ENCODE measurements around the gene RIPK3. TPM values are rescaled to one million over a fixed set of nuclear protein-coding genes. Genes with fewer than 3 reads are reported as not detected.

Gene RIPK3
- polyA plus RNA-seq, 2 of the 4 experiments (the other 2 are of a cell fraction), result not detected

- H3K4me2 ChIP-seq, result no peak overlapping the region
- CTCF ChIA-PET, result interaction anchor here (0.9 to 4.2 kb wide), 7 partner anchors 14 to 86 kb away, joined by 3 to 40 read pairs (median 4); partner anchors contain the start of gene ADCY4
- no peaks in the 10 kb centered on the region for H3K9me3 ChIP-seq
- H3K4me3 ChIP-seq, result no peak overlapping the region
- 43% methylated on average over 4 of the region's 4 CpGs for WGBS (ENCODE audit: missing lambda C conversion rate)
- POLR2A ChIA-PET, result interaction anchor here (1.0 kb wide), 1 partner anchor 80 kb away, joined by 4 read pairs; no protein-coding TSS in a partner anchor
- FAIRE-seq (no peak), ATAC-seq (peak; percentile 55 to 70; a peak in 4 of 6 replicates), DNase-seq (ENCODE audit: low read depth in 1 of 2, low spot score in 1 of 2) (no peak)
- TF ChIP-seq CHD2 (IDR thresholded peaks at IDR 0.05; ENCODE audit: low read length, partially characterized antibody) (no peak), TP53 (CRISPR knock-in tag; IDR thresholded peaks at IDR 0.05) (no peak), POLR2A (IDR thresholded peaks at IDR 0.05; ENCODE audit: low read length) (no peak)
- no peak overlapping the region for H3K27ac ChIP-seq
- peaks cover 17% of the 10 kb centered on the region for H3K4me1 ChIP-seq
Observed at GRCh38 chr14:24351517-24351916, 11.7 kb upstream of the RIPK3 start.

- FAIRE-seq, result no peak
Observed at GRCh38 chr14:24349742-24350141, 10.0 kb upstream of the RIPK3 start.

GRCh38 chr14:24348186-24348585, 8.4 kb upstream of the RIPK3 start:
- Histone ChIP-seq H3K4me1 (peaks cover 2% of the 10 kb centered on the region; the same call in 2 of the 3 replicates), H3K4me3 (no peak overlapping the region), H3K9me3 (no peaks in the 10 kb centered on the region), H3K27ac (no peak overlapping the region), H3K4me2 (no peak overlapping the region)
- WGBS (ENCODE audit: missing lambda C conversion rate), result 85% methylated on average over 2 of the region's 2 CpGs
- ATAC-seq (no peak), FAIRE-seq (no peak), DNase-seq (ENCODE audit: low read depth in 1 of 2, low spot score in 1 of 2) (no peak)
- ChIA-PET CTCF (interaction anchor here (0.6 to 5.7 kb wide), 8 partner anchors 9 to 88 kb away, joined by 3 to 32 read pairs (median 6); partner anchors contain the start of gene ADCY4), POLR2A (no interaction called here)
- TF ChIP-seq HEYL (CRISPR knock-in tag; IDR thresholded peaks at IDR 0.05) (no peak), JUN (IDR thresholded peaks at IDR 0.05) (no peak), ELK1 (IDR thresholded peaks at IDR 0.05; ENCODE audit: low read depth, low read length) (no peak), TP53 (CRISPR knock-in tag; IDR thresholded peaks at IDR 0.05) (no peak), POLR2AphosphoS2 (conservative IDR thresholded peaks at IDR 0.05; ENCODE audit: low read length) (no peak), POLR2A (IDR thresholded peaks at IDR 0.05; ENCODE audit: low read length) (no peak), CHD4 (IDR thresholded peaks at IDR 0.05; ENCODE audit: borderline replicate concordance) (no peak), FOSL2 (IDR thresholded peaks at IDR 0.05) (no peak), FOSL2 (CRISPR knock-in tag; IDR thresholded peaks at IDR 0.05) (no peak), ZC3H11A (IDR thresholded peaks at IDR 0.05) (no peak), FOSB (CRISPR knock-in tag; IDR thresholded peaks at IDR 0.05) (no peak), MYC (IDR thresholded peaks at IDR 0.05; ENCODE audit: borderline replicate concordance, low read length) (no peak), JUNB (IDR thresholded peaks at IDR 0.05) (no peak), GATA3 (IDR thresholded peaks at IDR 0.05; ENCODE audit: borderline replicate concordance) (no peak), RAD21 (conservative IDR thresholded peaks at IDR 0.05 in 1 of 2, IDR thresholded peaks at IDR 0.05 in 1 of 2) (no peak)
- TF ChIP-seq, protein P1, sequence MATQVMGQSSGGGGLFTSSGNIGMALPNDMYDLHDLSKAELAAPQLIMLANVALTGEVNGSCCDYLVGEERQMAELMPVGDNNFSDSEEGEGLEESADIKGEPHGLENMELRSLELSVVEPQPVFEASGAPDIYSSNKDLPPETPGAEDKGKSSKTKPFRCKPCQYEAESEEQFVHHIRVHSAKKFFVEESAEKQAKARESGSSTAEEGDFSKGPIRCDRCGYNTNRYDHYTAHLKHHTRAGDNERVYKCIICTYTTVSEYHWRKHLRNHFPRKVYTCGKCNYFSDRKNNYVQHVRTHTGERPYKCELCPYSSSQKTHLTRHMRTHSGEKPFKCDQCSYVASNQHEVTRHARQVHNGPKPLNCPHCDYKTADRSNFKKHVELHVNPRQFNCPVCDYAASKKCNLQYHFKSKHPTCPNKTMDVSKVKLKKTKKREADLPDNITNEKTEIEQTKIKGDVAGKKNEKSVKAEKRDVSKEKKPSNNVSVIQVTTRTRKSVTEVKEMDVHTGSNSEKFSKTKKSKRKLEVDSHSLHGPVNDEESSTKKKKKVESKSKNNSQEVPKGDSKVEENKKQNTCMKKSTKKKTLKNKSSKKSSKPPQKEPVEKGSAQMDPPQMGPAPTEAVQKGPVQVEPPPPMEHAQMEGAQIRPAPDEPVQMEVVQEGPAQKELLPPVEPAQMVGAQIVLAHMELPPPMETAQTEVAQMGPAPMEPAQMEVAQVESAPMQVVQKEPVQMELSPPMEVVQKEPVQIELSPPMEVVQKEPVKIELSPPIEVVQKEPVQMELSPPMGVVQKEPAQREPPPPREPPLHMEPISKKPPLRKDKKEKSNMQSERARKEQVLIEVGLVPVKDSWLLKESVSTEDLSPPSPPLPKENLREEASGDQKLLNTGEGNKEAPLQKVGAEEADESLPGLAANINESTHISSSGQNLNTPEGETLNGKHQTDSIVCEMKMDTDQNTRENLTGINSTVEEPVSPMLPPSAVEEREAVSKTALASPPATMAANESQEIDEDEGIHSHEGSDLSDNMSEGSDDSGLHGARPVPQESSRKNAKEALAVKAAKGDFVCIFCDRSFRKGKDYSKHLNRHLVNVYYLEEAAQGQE (IDR thresholded peaks at IDR 0.05), result no peak

More at GRCh38 chr14:24349742-24350141, 10.0 kb upstream of the RIPK3 start:
- POLR2A ChIA-PET, result no interaction called here
- H3K4me1 ChIP-seq, result peaks cover 17% of the 10 kb centered on the region
- no peak overlapping the region for H3K4me2 ChIP-seq
- TF ChIP-seq EHF (CRISPR knock-in tag; IDR thresholded peaks at IDR 0.05) (no peak), EHMT2 (IDR thresholded peaks at IDR 0.05; ENCODE audit: low read depth) (no peak), PBX3 (IDR thresholded peaks at IDR 0.05) (no peak), SMC3 (IDR thresholded peaks at IDR 0.05) (no peak), RNF2 (IDR thresholded peaks at IDR 0.05; ENCODE audit: borderline replicate concordance, low read depth) (no peak), MYC (IDR thresholded peaks at IDR 0.05; ENCODE audit: borderline replicate concordance, low read length) (no peak), RFX5 (IDR thresholded peaks at IDR 0.05) (no peak), HDAC2 (IDR thresholded peaks at IDR 0.05) (no peak)
- TF ChIP-seq, protein P2, sequence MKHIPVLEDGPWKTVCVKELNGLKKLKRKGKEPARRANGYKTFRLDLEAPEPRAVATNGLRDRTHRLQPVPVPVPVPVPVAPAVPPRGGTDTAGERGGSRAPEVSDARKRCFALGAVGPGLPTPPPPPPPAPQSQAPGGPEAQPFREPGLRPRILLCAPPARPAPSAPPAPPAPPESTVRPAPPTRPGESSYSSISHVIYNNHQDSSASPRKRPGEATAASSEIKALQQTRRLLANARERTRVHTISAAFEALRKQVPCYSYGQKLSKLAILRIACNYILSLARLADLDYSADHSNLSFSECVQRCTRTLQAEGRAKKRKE (CRISPR knock-in tag; IDR thresholded peaks at IDR 0.05; ENCODE audit: low read depth), result no peak
- TF ChIP-seq, protein P3, sequence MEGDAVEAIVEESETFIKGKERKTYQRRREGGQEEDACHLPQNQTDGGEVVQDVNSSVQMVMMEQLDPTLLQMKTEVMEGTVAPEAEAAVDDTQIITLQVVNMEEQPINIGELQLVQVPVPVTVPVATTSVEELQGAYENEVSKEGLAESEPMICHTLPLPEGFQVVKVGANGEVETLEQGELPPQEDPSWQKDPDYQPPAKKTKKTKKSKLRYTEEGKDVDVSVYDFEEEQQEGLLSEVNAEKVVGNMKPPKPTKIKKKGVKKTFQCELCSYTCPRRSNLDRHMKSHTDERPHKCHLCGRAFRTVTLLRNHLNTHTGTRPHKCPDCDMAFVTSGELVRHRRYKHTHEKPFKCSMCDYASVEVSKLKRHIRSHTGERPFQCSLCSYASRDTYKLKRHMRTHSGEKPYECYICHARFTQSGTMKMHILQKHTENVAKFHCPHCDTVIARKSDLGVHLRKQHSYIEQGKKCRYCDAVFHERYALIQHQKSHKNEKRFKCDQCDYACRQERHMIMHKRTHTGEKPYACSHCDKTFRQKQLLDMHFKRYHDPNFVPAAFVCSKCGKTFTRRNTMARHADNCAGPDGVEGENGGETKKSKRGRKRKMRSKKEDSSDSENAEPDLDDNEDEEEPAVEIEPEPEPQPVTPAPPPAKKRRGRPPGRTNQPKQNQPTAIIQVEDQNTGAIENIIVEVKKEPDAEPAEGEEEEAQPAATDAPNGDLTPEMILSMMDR (IDR thresholded peaks at IDR 0.05), result no peak
- H3K4me3 ChIP-seq, result no peak overlapping the region
- no peaks in the 10 kb centered on the region for H3K9me3 ChIP-seq
- CTCF ChIA-PET, result interaction anchor here (0.6 to 4.2 kb wide), 4 partner anchors 13 to 82 kb away, joined by 3 to 40 read pairs (median 12); partner anchors contain the start of gene ADCY4
- no peak overlapping the region for H3K27ac ChIP-seq
- ATAC-seq (no peak), DNase-seq (ENCODE audit: low read depth in 1 of 2, low spot score in 1 of 2) (no peak)
- WGBS (ENCODE audit: missing lambda C conversion rate), result 41% methylated on average over 5 of the region's 5 CpGs
